Sigmoid colon (tissue), 7 donors: ENCODE data around the gene CYP4F12. TPM values are rescaled to one million over a fixed set of nuclear protein-coding genes. Genes with fewer than 3 reads are reported as not detected.

ENCODE experiments used
- DNase-seq: peaks from one replicate; pipeline ENCODE4 v3.0.0-alpha.2; 2019
- H3K27ac ChIP-seq, 4 donors: fragments of 200-600 bp; sonication (generic); one replicate each; pipeline ENCODE4 v1.5.1; 2016 to 2019; ENCODE audit warnings: mild to moderate bottlenecking in 1 of 4
- H3K27me3 ChIP-seq, 3 donors: fragments of 200-600 bp; sonication (generic); one replicate each; pipeline ENCODE4 v1.5.1; 2019; ENCODE audit warnings: mild to moderate bottlenecking in 1 of 3
- H3K36me3 ChIP-seq, 4 donors: fragments of 200-600 bp; sonication (generic); one replicate each; pipeline ENCODE4 v1.5.1; 2016 to 2019
- H3K4me1 ChIP-seq, 4 donors: fragments of 200-600 bp; sonication (generic); one replicate each; pipeline ENCODE4 v1.5.1; 2017 to 2019
- H3K4me3 ChIP-seq, 4 donors: fragments of 200-600 bp; sonication (generic); one replicate each; pipeline ENCODE4 v1.5.1; 2017 to 2019; ENCODE audit warnings: mild to moderate bottlenecking in 2 of 4, moderate library complexity in 1 of 4
- H3K9me3 ChIP-seq, 4 donors: fragments of 200-600 bp in 3 of 4; sonication (generic) in 3 of 4; one replicate each; pipeline versions ENCODE4 v1.5.1 to v1.6.1; 2013 to 2019
- CTCF ChIP-seq, 4 experiments: fragments of 450-650 bp in 3 of 4; fragments of 200-600 bp in 1 of 4; IDR thresholded peaks; one replicate each; pipeline ENCODE4 v1.5.1; 2016 to 2019; ENCODE audit warnings: antibody characterized with exemption in 4 of 4, mild to moderate bottlenecking in 3 of 4, moderate library complexity in 2 of 4
- EP300 ChIP-seq, 4 donors: sonication (generic); formaldehyde crosslinking; IDR thresholded peaks; one replicate each; pipeline ENCODE4 v1.6.1; 2017; ENCODE audit warnings: antibody characterized with exemption in 4 of 4
- POLR2A ChIP-seq, 2 donors: fragments of 450-650 bp; IDR thresholded peaks; one replicate each; pipeline ENCODE4 v1.6.1; 2016; ENCODE audit warnings: antibody characterized with exemption in 2 of 2, mild to moderate bottlenecking in 2 of 2, moderate library complexity in 2 of 2
- POLR2AphosphoS5 ChIP-seq, 4 donors: sonication (generic); formaldehyde crosslinking; IDR thresholded peaks; one replicate each; pipeline ENCODE4 v1.6.1; 2017; ENCODE audit warnings: antibody characterized with exemption in 4 of 4
- WGBS, 2 donors: extraction: QIAGEN DNeasy Blood & Tissue Kit; methylation state at CpG; one replicate each; pipeline ENCODE4 v1.1.7; 2013; 5-methylcytosine and 5-hydroxymethylcytosine counted together
- intact Hi-C: fragments of 100-400 bp; cut with DNase I; formaldehyde crosslinking; loops from one replicate; pipeline ENCODE4 v1.15.1; 2023
- polyA plus RNA-seq, 3 donors: library from polyadenylated mRNA; stranded (reverse); fragments of 200-250 nt; gene quantifications; one replicate each; pipeline ENCODE4 v1.2.3, GENCODE V29; 2013
- total RNA-seq, 4 donors: library from RNA; depleted of rRNA; stranded (reverse); fragments of >200 nt; gene quantifications; one replicate each; pipeline ENCODE4 v1.1.0, GENCODE V29; 2016
- donor health status: healthy with polysubstance abuse.
- donor health status: Bipolar disorder and iron deficiency.
- donor health status: healthy.

CYP4F12 gene
- total and polyA plus RNA-seq, 7 donors, result 6.0 to 47.1 (median 12.5) TPM

- DNase-seq, result no peak
- 79 to 83% methylated on average over 5 of the region's 5 CpGs for WGBS, 2 donors
Observed at GRCh38 chr19:15727724-15728123, 54.8 kb downstream of the CYP4F12 start, which contains the start of gene OR10H2. OR10H2 (plus strand) TSS chr19:15728024; CDS start chr19:15728044, 20 bp downstream.

GRCh38 chr19:15730538-15730937 lies 57.7 kb downstream of the CYP4F12 start:
- Histone ChIP-seq H3K4me3 (no peak overlapping the region), H3K27me3 (peaks cover 0 to 18% (median 0%) of the 10 kb centered on the region in 3 donors), H3K36me3 (no peaks in the 10 kb centered on the region), H3K4me1 (no peaks in the 10 kb centered on the region), H3K9me3 (no peaks in the 10 kb centered on the region), H3K27ac (no peak overlapping the region)
- intact Hi-C loops, result no loop called here
- WGBS, 2 donors, result 41 to 55% methylated on average over 1 of the region's 1 CpG
- TF ChIP-seq POLR2AphosphoS5 (IDR thresholded peaks at IDR 0.05) (no peak), CTCF (IDR thresholded peaks at IDR 0.05) (no peak), EP300 (IDR thresholded peaks at IDR 0.05) (no peak), POLR2A (IDR thresholded peaks at IDR 0.05) (no peak)
- DNase-seq, result no peak

More at GRCh38 chr19:15727724-15728123, 54.8 kb downstream of the CYP4F12 start, which contains the start of gene OR10H2:
- Histone ChIP-seq H3K4me3 (no peak within 1 kb of the TSS), H3K27ac (no peak within 1 kb of the TSS), H3K27me3 (peaks cover 5 to 44% (median 5%) of the 10 kb centered on the region in 3 donors), H3K9me3 (no peaks in the 10 kb centered on the region), H3K4me1 (no peaks in the 10 kb centered on the region), H3K36me3 (no peaks in the 10 kb centered on the region)
- TF ChIP-seq EP300 (IDR thresholded peaks at IDR 0.05), result no peak
- no peak for TF ChIP-seq POLR2AphosphoS5 (IDR thresholded peaks at IDR 0.05)
- TF ChIP-seq POLR2A (IDR thresholded peaks at IDR 0.05), result no peak
- no peak for TF ChIP-seq CTCF (IDR thresholded peaks at IDR 0.05)
- intact Hi-C loops, result no loop called here

DNA sequence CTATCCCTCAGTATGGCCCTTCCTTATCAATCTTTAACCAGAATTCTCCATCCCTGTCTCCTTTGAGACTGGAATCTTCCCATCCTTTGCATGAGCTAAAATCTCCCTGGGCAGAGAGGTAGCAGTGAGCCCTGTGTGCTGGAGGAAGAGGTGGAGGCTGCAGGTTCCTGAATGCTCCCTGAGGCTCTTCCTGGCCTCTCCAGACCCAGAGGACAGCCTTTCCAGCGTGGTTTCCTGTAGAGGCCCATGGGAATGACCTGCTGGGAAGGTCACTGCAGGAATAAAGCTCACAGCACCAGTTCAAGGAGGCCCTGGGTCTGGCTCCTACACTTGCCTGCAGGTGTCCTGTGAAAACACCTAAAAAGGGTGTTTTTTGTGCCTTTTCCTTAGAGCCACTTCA lies 59.5 kb downstream of the CYP4F12 start:
- no peak for TF ChIP-seq POLR2A (IDR thresholded peaks at IDR 0.05)
- no peak for TF ChIP-seq EP300 (IDR thresholded peaks at IDR 0.05)
- TF ChIP-seq POLR2AphosphoS5 (IDR thresholded peaks at IDR 0.05), result no peak
- TF ChIP-seq CTCF (IDR thresholded peaks at IDR 0.05), result no peak
- no peak overlapping the region for H3K4me3 ChIP-seq
- peaks cover 0 to 7% (median 0%) of the 10 kb centered on the region in 3 donors for H3K27me3 ChIP-seq
- no peaks in the 10 kb centered on the region for H3K36me3 ChIP-seq
- WGBS, 2 donors, result 23 to 44% methylated on average over 1 of the region's 1 CpG
- no peak for DNase-seq
- no peak overlapping the region for H3K27ac ChIP-seq
- no peaks in the 10 kb centered on the region for H3K4me1 ChIP-seq
- no peaks in the 10 kb centered on the region for H3K9me3 ChIP-seq
- intact Hi-C loops, result no loop called here

DNA sequence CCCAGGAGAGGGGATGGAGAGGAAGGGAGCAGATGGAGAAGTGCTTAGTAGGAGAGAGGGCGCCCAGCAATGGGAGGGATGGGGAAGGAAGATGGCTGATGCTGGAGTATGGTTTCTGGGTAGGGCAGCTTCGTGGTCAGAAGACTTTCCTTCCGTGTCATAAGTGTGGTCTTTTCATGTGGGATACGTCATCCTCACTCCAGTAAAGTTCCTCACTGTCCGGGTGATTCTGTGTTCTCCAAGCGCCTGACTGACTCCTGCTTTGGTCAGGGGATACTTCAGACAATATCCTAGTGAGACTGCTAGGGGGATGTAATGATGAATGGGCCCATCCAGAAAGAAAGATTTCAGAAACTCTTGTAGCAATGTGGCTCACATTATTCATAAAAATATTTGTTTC lies 61.0 kb downstream of the CYP4F12 start:
- TF ChIP-seq CTCF (IDR thresholded peaks at IDR 0.05), result no peak
- no peak for TF ChIP-seq EP300 (IDR thresholded peaks at IDR 0.05)
- no peak for TF ChIP-seq POLR2AphosphoS5 (IDR thresholded peaks at IDR 0.05)
- TF ChIP-seq POLR2A (IDR thresholded peaks at IDR 0.05), result no peak
- Histone ChIP-seq H3K4me3 (no peak overlapping the region), H3K27me3 (no peaks in the 10 kb centered on the region), H3K27ac (no peak overlapping the region), H3K4me1 (no peaks in the 10 kb centered on the region), H3K36me3 (no peaks in the 10 kb centered on the region), H3K9me3 (no peaks in the 10 kb centered on the region)
- 68 to 73% methylated on average over 6 of the region's 6 CpGs for WGBS, 2 donors
- DNase-seq, result no peak
- intact Hi-C loops, result no loop called here

DNA sequence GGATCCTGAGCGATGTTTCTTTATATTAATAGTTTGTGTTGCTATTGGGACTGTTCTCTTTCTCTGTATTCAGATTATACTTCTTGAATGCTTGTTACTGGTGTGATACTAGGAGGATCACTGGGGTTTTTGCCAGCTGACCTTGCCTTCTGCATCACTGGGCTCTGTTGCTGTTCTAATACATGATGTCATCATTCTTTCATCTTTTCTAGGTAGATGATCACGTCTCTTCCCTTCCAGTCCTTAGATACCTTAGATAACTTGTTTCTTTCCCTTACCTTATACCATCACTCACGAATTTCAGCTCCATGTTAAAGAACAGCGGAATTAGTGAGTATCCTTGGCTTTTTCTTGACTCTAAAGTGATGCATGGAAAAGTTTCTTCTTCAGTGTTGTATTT lies 64.8 kb downstream of the CYP4F12 start, which contains the start of gene OR10H3:
Gene OR10H3, plus strand, starts transcription at position 264 of the 400 bp plus-strand sequence. CDS start 3,408 bp downstream, outside the sequence.
- no peaks in the 10 kb centered on the region for H3K4me1 ChIP-seq
- H3K9me3 ChIP-seq, result peaks cover 0 to 4% (median 0%) of the 10 kb centered on the region in 4 donors
- no peak within 1 kb of the TSS for H3K27ac ChIP-seq
- no peaks in the 10 kb centered on the region for H3K36me3 ChIP-seq
- intact Hi-C loops, result no loop called here
- WGBS, 2 donors, result 65 to 78% methylated on average over 4 of the region's 4 CpGs
- TF ChIP-seq CTCF (IDR thresholded peaks at IDR 0.05) (no peak), EP300 (IDR thresholded peaks at IDR 0.05) (no peak), POLR2A (IDR thresholded peaks at IDR 0.05) (no peak), POLR2AphosphoS5 (IDR thresholded peaks at IDR 0.05) (no peak)
- no peaks in the 10 kb centered on the region for H3K27me3 ChIP-seq
- no peak within 1 kb of the TSS for H3K4me3 ChIP-seq
- no peak for DNase-seq
